Muscle layer of duodenum (tissue), 2 donors: ENCODE data around the gene GRID1.
"Not testable (repeated sequence)": the region's sequence is repeated elsewhere in the genome, so short reads cannot be mapped to it uniquely, and the experiment has no call there.

Source experiments
- H3K27ac ChIP-seq: one replicate; pipeline ENCODE4 v1.7.0; 2013; ENCODE audit warnings: mild to moderate bottlenecking, low read length
- H3K27me3 ChIP-seq: one replicate; pipeline ENCODE4 v1.7.0; 2013; ENCODE audit warnings: low read depth, mild to moderate bottlenecking, control low read depth, low read length
- H3K36me3 ChIP-seq, 2 donors: one replicate each; pipeline ENCODE4 v1.7.0; 2013; ENCODE audit warnings: low read length in 2 of 2, control low read depth in 1 of 2, mild to moderate bottlenecking in 1 of 2; ENCODE audit not compliant: insufficient read depth in 2 of 2, control insufficient read depth in 1 of 2
- H3K4me1 ChIP-seq, 2 donors: one replicate each; pipeline ENCODE4 v1.7.0; 2013; ENCODE audit warnings: low read length in 2 of 2, mild to moderate bottlenecking in 2 of 2, control low read depth in 1 of 2, moderate library complexity in 1 of 2; ENCODE audit not compliant: insufficient read depth in 2 of 2, control insufficient read depth in 1 of 2
- H3K4me3 ChIP-seq, 2 donors: one replicate each; pipeline ENCODE4 v1.7.0; 2013; ENCODE audit warnings: low read length in 2 of 2, low read depth in 1 of 2, mild to moderate bottlenecking in 1 of 2
- H3K9me3 ChIP-seq, 2 donors: one replicate each; pipeline ENCODE4 v1.7.0; 2013; ENCODE audit warnings: low read length in 2 of 2, control low read depth in 1 of 2, mild to moderate bottlenecking in 1 of 2; ENCODE audit not compliant: control insufficient read depth in 1 of 2
- donor health status: healthy.

The GRID1 gene

GRCh38 chr10:86180861-86181260, 185.7 kb downstream of the GRID1 start:
- Histone ChIP-seq H3K4me3 (no peak overlapping the region), H3K4me1 (no peaks in the 10 kb centered on the region), H3K9me3 (no peaks in the 10 kb centered on the region), H3K27me3 (no peaks in the 10 kb centered on the region), H3K27ac (no peak overlapping the region), H3K36me3 (no peaks in the 10 kb centered on the region)

- no peaks in the 10 kb centered on the region for H3K4me1 ChIP-seq
- H3K27me3 ChIP-seq: no peaks in the 10 kb centered on the region
- H3K9me3 ChIP-seq: no peaks in the 10 kb centered on the region
- no peak overlapping the region for H3K27ac ChIP-seq
- H3K4me3 ChIP-seq: no peak overlapping the region
- no peaks in the 10 kb centered on the region for H3K36me3 ChIP-seq
Measured at GRCh38 chr10:86179961-86180360, 186.6 kb downstream of the GRID1 start.

DNA sequence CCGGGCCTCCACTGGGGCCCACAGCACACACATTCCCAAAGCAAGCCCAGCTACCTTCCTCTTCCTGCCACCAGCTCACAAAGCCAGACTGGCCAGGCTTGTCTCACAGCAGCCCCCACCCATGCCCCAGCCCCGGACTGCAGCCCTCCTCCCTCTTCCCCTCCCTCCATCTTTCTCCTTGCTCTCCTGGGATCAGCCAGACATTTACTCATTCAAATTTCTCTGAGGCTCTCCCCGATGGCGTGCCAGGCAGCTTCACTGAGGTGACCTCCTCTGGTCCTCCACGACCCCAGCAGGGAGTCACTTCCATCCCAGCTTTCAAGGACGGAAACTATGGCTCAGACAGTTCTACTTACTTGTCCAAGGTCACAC, 187.5 kb downstream of the GRID1 start:
- no peak overlapping the region for H3K27ac ChIP-seq
- no peaks in the 10 kb centered on the region for H3K36me3 ChIP-seq
- no peak overlapping the region for H3K4me3 ChIP-seq
- no peaks in the 10 kb centered on the region for H3K9me3 ChIP-seq
- no peaks in the 10 kb centered on the region for H3K4me1 ChIP-seq
- H3K27me3 ChIP-seq: no peaks in the 10 kb centered on the region

DNA sequence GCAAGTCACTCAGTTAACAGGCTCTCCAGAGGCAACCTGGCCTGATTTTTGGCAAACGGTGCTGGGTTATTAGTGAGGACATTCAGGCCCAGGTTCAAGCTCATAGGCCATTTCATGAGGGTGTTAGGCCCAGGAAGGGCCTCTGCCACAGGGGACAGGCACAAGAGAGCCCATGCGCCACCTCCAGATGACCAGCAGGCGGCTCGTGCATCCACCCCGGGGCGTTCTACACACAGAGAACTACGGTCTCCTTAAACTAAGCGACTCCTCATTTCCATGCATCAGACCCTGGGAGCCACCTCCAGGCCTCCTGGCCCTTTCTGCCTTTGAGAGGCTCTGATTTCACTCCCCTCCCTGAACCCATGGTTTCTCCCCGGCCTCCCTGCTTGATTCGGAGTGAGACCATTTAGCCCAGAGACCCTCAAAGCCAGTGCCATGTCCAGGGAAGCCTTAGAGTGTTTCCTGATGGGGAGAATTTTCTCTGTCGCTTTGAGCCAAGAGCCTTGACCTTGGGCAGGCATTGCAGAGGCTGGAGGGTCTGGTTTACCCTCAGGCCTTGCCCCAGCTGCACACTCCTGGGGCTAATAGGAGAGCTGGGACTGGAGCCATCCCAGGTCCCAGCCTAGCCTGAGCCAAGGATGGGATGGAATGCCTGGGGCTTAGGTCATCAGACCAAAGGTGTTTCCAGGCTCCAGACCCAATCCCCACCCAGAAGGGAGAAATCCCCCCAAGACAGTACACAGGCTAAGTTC, 188.0 kb downstream of the GRID1 start:
- Histone ChIP-seq H3K4me1 (no peaks in the 10 kb centered on the region), H3K27me3 (no peaks in the 10 kb centered on the region), H3K9me3 (no peaks in the 10 kb centered on the region), H3K27ac (no peak overlapping the region), H3K36me3 (no peaks in the 10 kb centered on the region), H3K4me3 (no peak overlapping the region)

- H3K27ac ChIP-seq: no peak overlapping the region
- H3K4me3 ChIP-seq: no peak overlapping the region
Measured at GRCh38 chr10:86177537-86178155, 188.9 kb downstream of the GRID1 start.

GRCh38 chr10:86176850-86177536, 189.6 kb downstream of the GRID1 start:
- Histone ChIP-seq H3K9me3 (no peaks in the 10 kb centered on the region), H3K27me3 (no peaks in the 10 kb centered on the region), H3K27ac (no peak overlapping the region), H3K36me3 (no peaks in the 10 kb centered on the region), H3K4me3 (no peak overlapping the region), H3K4me1 (no peaks in the 10 kb centered on the region)

More at GRCh38 chr10:86177537-86178155, 188.9 kb downstream of the GRID1 start:
- Histone ChIP-seq H3K27me3 (no peaks in the 10 kb centered on the region), H3K4me1 (no peaks in the 10 kb centered on the region), H3K36me3 (no peaks in the 10 kb centered on the region), H3K9me3 (no peaks in the 10 kb centered on the region)

DNA sequence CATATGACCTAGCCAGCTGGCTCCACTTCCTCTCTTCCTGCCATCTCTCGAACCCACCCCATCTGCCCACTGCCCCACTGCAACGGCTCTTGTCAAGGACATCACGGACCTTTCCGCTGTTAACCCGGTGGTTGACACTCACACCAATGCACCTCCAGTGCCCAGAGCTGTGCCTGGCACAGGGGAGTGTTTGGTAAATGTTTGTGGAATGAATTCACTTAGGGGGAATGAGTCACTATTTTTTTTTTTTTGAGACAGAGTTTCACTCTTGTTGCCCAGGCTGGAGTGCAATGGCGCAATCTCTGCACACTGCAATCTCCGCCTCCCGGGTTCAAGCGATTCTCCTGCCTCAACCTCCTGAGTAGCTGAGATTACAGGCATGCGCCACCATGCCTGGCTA, 191.1 kb downstream of the GRID1 start:
- not testable (repeated sequence) for H3K27ac ChIP-seq, H3K36me3 ChIP-seq, H3K9me3 ChIP-seq, H3K4me1 ChIP-seq, H3K4me3 ChIP-seq, H3K27me3 ChIP-seq

- no peak overlapping the region for H3K27ac ChIP-seq
- no peaks in the 10 kb centered on the region for H3K36me3 ChIP-seq
- H3K27me3 ChIP-seq: no peaks in the 10 kb centered on the region
- no peak overlapping the region for H3K4me3 ChIP-seq
- H3K9me3 ChIP-seq: no peaks in the 10 kb centered on the region
- H3K4me1 ChIP-seq: no peaks in the 10 kb centered on the region
Measured at GRCh38 chr10:86172301-86172700, 194.3 kb downstream of the GRID1 start.

GRCh38 chr10:86170255-86171108, 196.1 kb downstream of the GRID1 start:
- Histone ChIP-seq H3K36me3 (no peaks in the 10 kb centered on the region), H3K9me3 (no peaks in the 10 kb centered on the region), H3K27me3 (no peaks in the 10 kb centered on the region), H3K27ac (no peak overlapping the region), H3K4me1 (no peaks in the 10 kb centered on the region), H3K4me3 (no peak overlapping the region)

GRCh38 chr10:86169506-86170254, 196.9 kb downstream of the GRID1 start:
- Histone ChIP-seq H3K36me3 (no peaks in the 10 kb centered on the region), H3K4me1 (no peaks in the 10 kb centered on the region), H3K27ac (no peak overlapping the region), H3K4me3 (no peak overlapping the region), H3K27me3 (no peaks in the 10 kb centered on the region), H3K9me3 (no peaks in the 10 kb centered on the region)
